Measurements from ENCODE around the gene ECE2.

The ECE2 gene

GRCh38 chr3:184284696-184285095, 8.9 kb downstream of the ECE2 start:
- Histone ChIP-seq H3K4me1 (ENCODE audit: control insufficient read depth, low read length) (no peaks in the 10 kb centered on the region), H3K9me3 (ENCODE audit: control insufficient read depth, insufficient read depth, low read length) (no peaks in the 10 kb centered on the region), H3K4me2 (ENCODE audit: low read length) (no peak overlapping the region), H3K4me3 (ENCODE audit: low read length) (no peak overlapping the region), H3K9me2 (replicated peaks; ENCODE audit: control insufficient read depth, low read length) (no peaks in the 10 kb centered on the region), H3K36me3 (ENCODE audit: control insufficient read depth, low read length) (no peaks in the 10 kb centered on the region), H4K20me1 (ENCODE audit: control insufficient read depth, insufficient read depth, low read depth, low read length) (no peaks in the 10 kb centered on the region), H3K27me3 (ENCODE audit: control insufficient read depth, low read length) (peaks cover 8% of the 10 kb centered on the region), H3K79me2 (ENCODE audit: control insufficient read depth, low read length) (no peaks in the 10 kb centered on the region), H3F3A (ENCODE audit: control insufficient read depth, insufficient read depth) (no peaks in the 10 kb centered on the region), H3K27ac (ENCODE audit: low read depth, low read length) (no peak overlapping the region)
- TF ChIP-seq EZH2phosphoT487 (IDR thresholded peaks at IDR 0.05; ENCODE audit: borderline replicate concordance, low read length) = no peak
- TF ChIP-seq CTCF (IDR thresholded peaks at IDR 0.05; ENCODE audit: low read depth, low read length, poor library complexity, severe bottlenecking) = peak; percentile 52

GRCh38 chr3:184289426-184289938, 13.7 kb downstream of the ECE2 start:
- peaks cover 14% of the 10 kb centered on the region for H3K27me3 ChIP-seq (ENCODE audit: control insufficient read depth, low read length)
- H3K27ac ChIP-seq (ENCODE audit: low read depth, low read length) = no peak overlapping the region
- H3K4me1 ChIP-seq (ENCODE audit: control insufficient read depth, low read length) = no peaks in the 10 kb centered on the region
- H3K9me3 ChIP-seq (ENCODE audit: control insufficient read depth, insufficient read depth, low read length) = no peaks in the 10 kb centered on the region
- no peaks in the 10 kb centered on the region for H3K79me2 ChIP-seq (ENCODE audit: control insufficient read depth, low read length)
- no peak overlapping the region for H3K4me3 ChIP-seq (ENCODE audit: low read length)
- TF ChIP-seq EZH2phosphoT487 (IDR thresholded peaks at IDR 0.05; ENCODE audit: borderline replicate concordance, low read length) (no peak), CTCF (IDR thresholded peaks at IDR 0.05; ENCODE audit: low read depth, low read length, poor library complexity, severe bottlenecking) (peak; percentile 83)
- no peaks in the 10 kb centered on the region for H3K36me3 ChIP-seq (ENCODE audit: control insufficient read depth, low read length)
- H3K4me2 ChIP-seq (ENCODE audit: low read length) = no peak overlapping the region
- H3K9me2 ChIP-seq (replicated peaks; ENCODE audit: control insufficient read depth, low read length) = no peaks in the 10 kb centered on the region
- H3F3A ChIP-seq (ENCODE audit: control insufficient read depth, insufficient read depth) = no peaks in the 10 kb centered on the region
- no peaks in the 10 kb centered on the region for H4K20me1 ChIP-seq (ENCODE audit: control insufficient read depth, insufficient read depth, low read depth, low read length)

- H3K9me2 ChIP-seq (replicated peaks; ENCODE audit: control insufficient read depth, low read length) = no peaks in the 10 kb centered on the region
- H3K27me3 ChIP-seq (ENCODE audit: control insufficient read depth, low read length) = peaks cover 12% of the 10 kb centered on the region
- no peak overlapping the region for H3K27ac ChIP-seq (ENCODE audit: low read depth, low read length)
- H3K4me2 ChIP-seq (ENCODE audit: low read length) = no peak overlapping the region
- no peaks in the 10 kb centered on the region for H3K9me3 ChIP-seq (ENCODE audit: control insufficient read depth, insufficient read depth, low read length)
- no peaks in the 10 kb centered on the region for H4K20me1 ChIP-seq (ENCODE audit: control insufficient read depth, insufficient read depth, low read depth, low read length)
- no peak overlapping the region for H3K4me3 ChIP-seq (ENCODE audit: low read length)
- no peaks in the 10 kb centered on the region for H3K36me3 ChIP-seq (ENCODE audit: control insufficient read depth, low read length)
- no peak for TF ChIP-seq EZH2phosphoT487 (IDR thresholded peaks at IDR 0.05; ENCODE audit: borderline replicate concordance, low read length)
- no peak for TF ChIP-seq CTCF (IDR thresholded peaks at IDR 0.05; ENCODE audit: low read depth, low read length, poor library complexity, severe bottlenecking)
- H3K4me1 ChIP-seq (ENCODE audit: control insufficient read depth, low read length) = no peaks in the 10 kb centered on the region
- H3F3A ChIP-seq (ENCODE audit: control insufficient read depth, insufficient read depth) = no peaks in the 10 kb centered on the region
- H3K79me2 ChIP-seq (ENCODE audit: control insufficient read depth, low read length) = no peaks in the 10 kb centered on the region
Measured at GRCh38 chr3:184290331-184290730, 14.5 kb downstream of the ECE2 start.

Measured in DOHH2 (cell line).